Liver (tissue), 9 donors: ENCODE results near the gene RAB3IP. TPM values are rescaled to one million over a fixed set of nuclear protein-coding genes. Genes with fewer than 3 reads are reported as not detected.

Experiments
- DNase-seq: peaks from one replicate; pipeline ENCODE4 v3.0.0-alpha.2; 2017; ENCODE audit warnings: low spot score
- H3K27ac ChIP-seq, 2 donors: one replicate each; pipeline ENCODE4 v1.7.0; 2013; ENCODE audit warnings: inconsistent platforms in 2 of 2, low read length in 2 of 2, control low read depth in 1 of 2, low read depth in 1 of 2, mild to moderate bottlenecking in 1 of 2
- H3K27me3 ChIP-seq, 4 donors: one replicate each; pipeline versions ENCODE4 v1.6.1 to v1.7.0; 2013; ENCODE audit warnings: low read length in 3 of 4, inconsistent platforms in 1 of 4, mild to moderate bottlenecking in 1 of 4, moderate library complexity in 1 of 4; ENCODE audit not compliant: control insufficient read depth in 4 of 4, insufficient read depth in 4 of 4
- H3K36me3 ChIP-seq, 4 donors: one replicate each; pipeline versions ENCODE4 v1.6.1 to v1.7.0; 2013; ENCODE audit warnings: low read length in 3 of 4, mild to moderate bottlenecking in 3 of 4, low read depth in 1 of 4, moderate library complexity in 1 of 4; ENCODE audit not compliant: control insufficient read depth in 4 of 4, insufficient read depth in 3 of 4
- H3K4me1 ChIP-seq, 4 donors: one replicate each; pipeline versions ENCODE4 v1.6.1 to v1.7.0; 2013; ENCODE audit warnings: low read length in 3 of 4, mild to moderate bottlenecking in 3 of 4, moderate library complexity in 1 of 4; ENCODE audit not compliant: control insufficient read depth in 4 of 4, insufficient read depth in 4 of 4
- H3K4me3 ChIP-seq, 3 donors: one replicate each; pipeline versions ENCODE4 v1.6.1 to v1.7.0; 2013; ENCODE audit warnings: low read length in 3 of 3, control low read depth in 1 of 3, low read depth in 1 of 3, mild to moderate bottlenecking in 1 of 3
- H3K9ac ChIP-seq, 2 donors: one replicate each; pipeline ENCODE4 v1.7.0; 2013; ENCODE audit warnings: low read length in 2 of 2, mild to moderate bottlenecking in 2 of 2, moderate library complexity in 2 of 2, control low read depth in 1 of 2, low read depth in 1 of 2
- H3K9me3 ChIP-seq, 4 donors: one replicate each; pipeline versions ENCODE4 v1.6.1 to v1.7.0; 2013; ENCODE audit warnings: low read length in 3 of 4; ENCODE audit not compliant: control insufficient read depth in 4 of 4
- ATF3 ChIP-seq: IDR thresholded peaks from 2 replicates; pipeline ENCODE4 v1.6.1; 2016; ENCODE audit warnings: antibody characterized with exemption
- EGR1 ChIP-seq, 2 donors: IDR thresholded peaks; 2 replicates each; pipeline ENCODE4 v1.6.1; 2016 to 2018; ENCODE audit warnings: antibody characterized with exemption in 2 of 2, low read depth in 2 of 2
- FOXA1 ChIP-seq: IDR thresholded peaks from 2 replicates; pipeline ENCODE4 v1.6.1; 2016; ENCODE audit warnings: antibody characterized with exemption
- FOXA2 ChIP-seq: IDR thresholded peaks from 2 replicates; pipeline ENCODE4 v1.6.1; 2016; ENCODE audit warnings: antibody characterized with exemption
- GABPA ChIP-seq, 2 donors: IDR thresholded peaks in 1 of 2; conservative IDR thresholded peaks in 1 of 2; 2 replicates each; pipeline ENCODE4 v1.6.1; 2016; ENCODE audit warnings: antibody characterized with exemption in 2 of 2, mild to moderate bottlenecking in 1 of 2, moderate library complexity in 1 of 2
- HNF4A ChIP-seq, 2 donors: conservative IDR thresholded peaks; 2 replicates each; pipeline ENCODE4 v1.6.1; 2016; ENCODE audit warnings: antibody characterized with exemption in 2 of 2, mild to moderate bottlenecking in 2 of 2
- HNF4G ChIP-seq: IDR thresholded peaks from 2 replicates; pipeline ENCODE4 v1.6.1; 2016; ENCODE audit warnings: antibody characterized with exemption
- MAX ChIP-seq: IDR thresholded peaks from 2 replicates; pipeline ENCODE4 v1.6.1; 2016; ENCODE audit warnings: antibody characterized with exemption
- RAD21 ChIP-seq, 2 donors: IDR thresholded peaks; 2 replicates each; pipeline ENCODE4 v1.6.1; 2016; ENCODE audit warnings: antibody characterized with exemption in 2 of 2, mild to moderate bottlenecking in 2 of 2
- RXRA ChIP-seq, 2 donors: IDR thresholded peaks; 2 replicates each; pipeline ENCODE4 v1.6.1; 2017 to 2018; ENCODE audit warnings: antibody characterized with exemption in 2 of 2, mild to moderate bottlenecking in 1 of 2
- TAF1 ChIP-seq: conservative IDR thresholded peaks from 2 replicates; pipeline ENCODE4 v1.6.1; 2016; ENCODE audit warnings: antibody characterized with exemption, mild to moderate bottlenecking
- YY1 ChIP-seq: IDR thresholded peaks from 2 replicates; pipeline ENCODE4 v1.6.1; 2016; ENCODE audit warnings: antibody characterized with exemption, mild to moderate bottlenecking
- ZBTB33 ChIP-seq: IDR thresholded peaks from 2 replicates; pipeline ENCODE4 v1.6.1; 2016; ENCODE audit warnings: antibody characterized with exemption
- WGBS: extraction: QIAGEN DNeasy Blood & Tissue Kit; methylation state at CpG from one replicate; pipeline ENCODE4 v1.1.7; 2013; 5-methylcytosine and 5-hydroxymethylcytosine counted together
- polyA plus RNA-seq, 2 donors: library from polyadenylated mRNA; stranded (reverse) in 1 of 2; unstranded in 1 of 2; fragments of 200-250 nt in 1 of 2; fragments of >200 nt in 1 of 2; fragmentation: Nextera tagmentation in 1 of 2; extraction: Ambion mirVana in 1 of 2; gene quantifications; one replicate each; pipeline versions ENCODE4 v1.2.1 to v1.2.3, GENCODE V29; 2013 to 2015
- total RNA-seq, 2 donors: library from RNA; depleted of rRNA; stranded (reverse); fragments of >200 nt; gene quantifications; one replicate each; pipeline ENCODE4 v1.2.3, GENCODE V29; 2014
- donor health status: healthy.
- donor health status: healthy.
- donor health status: healthy.
- donor health status: healthy.
- donor health status: healthy.

Gene RAB3IP
- total and polyA plus RNA-seq, 4 donors = 5.7 to 35.3 (median 14.3) TPM

GRCh38 chr12:69726922-69727321, 11.7 kb upstream of the RAB3IP start:
- H3K9me3 ChIP-seq = no peaks in the 10 kb centered on the region
- H3K27ac ChIP-seq = no peak overlapping the region
- no peak for DNase-seq
- no peaks in the 10 kb centered on the region for H3K4me1 ChIP-seq
- H3K27me3 ChIP-seq = no peaks in the 10 kb centered on the region
- TF ChIP-seq RXRA (IDR thresholded peaks at IDR 0.05) = no peak
- no peak overlapping the region for H3K9ac ChIP-seq
- 90% methylated on average over 4 of the region's 4 CpGs for WGBS
- no peaks in the 10 kb centered on the region for H3K36me3 ChIP-seq
- H3K4me3 ChIP-seq = no peak overlapping the region

- TF ChIP-seq HNF4G (no peak), RAD21 (IDR thresholded peaks at IDR 0.05) (no peak), FOXA1 (no peak), HNF4A (conservative IDR thresholded peaks at IDR 0.05) (no peak), GABPA (IDR thresholded peaks at IDR 0.05 in 1 of 2, conservative IDR thresholded peaks at IDR 0.05 in 1 of 2) (no peak), YY1 (no peak)
- H3K4me1 ChIP-seq = no peaks in the 10 kb centered on the region
- H3K9ac ChIP-seq = no peak overlapping the region
- H3K27me3 ChIP-seq = no peaks in the 10 kb centered on the region
- H3K27ac ChIP-seq = no peak overlapping the region
- DNase-seq = no peak
- no peak overlapping the region for H3K4me3 ChIP-seq
- no peaks in the 10 kb centered on the region for H3K9me3 ChIP-seq
- H3K36me3 ChIP-seq = no peaks in the 10 kb centered on the region
- WGBS = 76% methylated on average over 1 of the region's 1 CpG
Measured at GRCh38 chr12:69732088-69732487, 6.6 kb upstream of the RAB3IP start.

GRCh38 chr12:69733638-69734037, 5.0 kb upstream of the RAB3IP start:
- no peaks in the 10 kb centered on the region for H3K27me3 ChIP-seq
- whole genome bisulfite sequencing = 82% methylated on average over 1 of the region's 1 CpG
- H3K9me3 ChIP-seq = no peaks in the 10 kb centered on the region
- peaks cover 0 to 4% (median 0%) of the 10 kb centered on the region in 4 donors for H3K4me1 ChIP-seq
- no peak overlapping the region for H3K9ac ChIP-seq
- no peak for DNase-seq
- H3K36me3 ChIP-seq = no peaks in the 10 kb centered on the region
- H3K27ac ChIP-seq = no peak overlapping the region
- no peak for TF ChIP-seq RXRA (IDR thresholded peaks at IDR 0.05)
- TF ChIP-seq GABPA (IDR thresholded peaks at IDR 0.05 in 1 of 2, conservative IDR thresholded peaks at IDR 0.05 in 1 of 2) = no peak
- no peak for TF ChIP-seq MAX
- no peak for TF ChIP-seq TAF1
- TF ChIP-seq YY1 = no peak
- no peak for TF ChIP-seq EGR1 (IDR thresholded peaks at IDR 0.05; ENCODE audit: low read depth in 2 of 2)
- TF ChIP-seq ZBTB33 = no peak
- TF ChIP-seq FOXA2 = no peak
- no peak for TF ChIP-seq ATF3
- H3K4me3 ChIP-seq = no peak overlapping the region
